HG03108 (cell line): ENCODE results near the gene ATP2B2.

ENCODE experiments used
- ATAC-seq: cut with Tn5 transposase; IDR thresholded peaks from one replicate; pipeline ENCODE4 v1.9.1; 2021; ENCODE audit warnings: moderate library complexity; ENCODE audit not compliant: unreplicated experiment

Gene ATP2B2

DNA sequence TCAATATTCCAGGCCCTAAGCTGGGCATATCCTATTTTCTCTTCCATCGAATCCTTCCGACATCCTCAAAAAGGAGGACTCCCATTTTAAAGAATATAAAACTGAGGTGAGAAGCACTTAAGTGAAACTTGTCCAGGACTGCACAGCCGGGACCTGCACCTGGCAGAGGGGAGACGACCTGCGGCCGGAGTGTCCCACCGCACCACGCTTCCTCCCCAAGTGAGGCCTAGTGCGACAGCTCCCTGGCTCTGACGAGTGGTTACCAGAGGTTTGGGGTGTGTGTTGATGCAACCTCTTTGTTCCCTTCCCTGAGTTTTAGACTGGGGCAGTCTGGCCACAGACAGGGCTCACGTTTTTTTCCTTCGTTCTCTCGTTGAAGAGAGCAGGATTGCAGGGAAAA is 24.9 kb upstream of the ATP2B2 start:
- no peak for ATAC-seq

DNA sequence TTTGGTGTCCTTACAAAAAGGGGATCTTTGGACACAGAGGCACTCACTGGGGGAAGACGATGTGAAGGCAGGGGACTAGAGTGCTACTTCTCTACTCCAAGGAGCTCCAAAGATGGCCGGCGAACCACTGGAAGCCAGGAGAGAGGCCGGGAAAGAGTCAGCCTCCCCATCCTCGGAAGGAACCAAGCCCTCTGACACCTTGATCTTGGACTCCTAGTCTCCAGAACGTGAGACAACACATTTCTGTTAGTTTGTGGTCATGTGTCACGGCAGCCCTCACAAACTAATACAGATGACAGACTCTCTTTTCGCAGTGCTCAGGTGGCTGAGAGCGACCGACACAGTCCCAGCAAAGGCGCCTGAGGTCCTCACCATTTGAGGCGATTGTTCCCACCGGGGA is 24.4 kb upstream of the ATP2B2 start:
- no peak for ATAC-seq

GRCh38 chr3:10528046-10528445 is 22.7 kb upstream of the ATP2B2 start:
- ATAC-seq = no peak

- ATAC-seq = no peak
Observed at GRCh38 chr3:10527295-10528001, 22.1 kb upstream of the ATP2B2 start.

DNA sequence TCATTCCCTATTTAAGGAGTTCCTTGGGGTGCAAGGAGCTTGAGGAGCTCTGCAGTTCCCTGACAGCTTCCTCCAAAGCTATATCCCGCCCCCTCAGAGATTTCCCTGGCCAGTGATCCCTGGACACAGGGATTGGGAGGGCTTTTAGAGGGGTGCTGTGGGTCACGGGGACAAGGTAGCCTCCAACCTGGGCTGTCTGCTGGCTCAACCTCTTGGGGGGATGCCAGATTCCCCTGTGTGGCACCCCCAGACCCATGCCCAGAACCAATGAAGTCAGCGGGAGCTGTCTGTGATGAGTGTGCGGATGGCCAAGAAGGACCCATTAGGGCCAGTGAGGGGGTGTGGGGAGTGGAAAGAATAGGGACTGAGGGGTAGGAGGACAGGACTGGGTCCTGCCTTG is 21.0 kb upstream of the ATP2B2 start:
- no peak for ATAC-seq

- ATAC-seq = no peak
Observed at GRCh38 chr3:10524799-10525301, 19.5 kb upstream of the ATP2B2 start.

GRCh38 chr3:10524270-10524669 is 18.9 kb upstream of the ATP2B2 start:
- no peak for ATAC-seq

DNA sequence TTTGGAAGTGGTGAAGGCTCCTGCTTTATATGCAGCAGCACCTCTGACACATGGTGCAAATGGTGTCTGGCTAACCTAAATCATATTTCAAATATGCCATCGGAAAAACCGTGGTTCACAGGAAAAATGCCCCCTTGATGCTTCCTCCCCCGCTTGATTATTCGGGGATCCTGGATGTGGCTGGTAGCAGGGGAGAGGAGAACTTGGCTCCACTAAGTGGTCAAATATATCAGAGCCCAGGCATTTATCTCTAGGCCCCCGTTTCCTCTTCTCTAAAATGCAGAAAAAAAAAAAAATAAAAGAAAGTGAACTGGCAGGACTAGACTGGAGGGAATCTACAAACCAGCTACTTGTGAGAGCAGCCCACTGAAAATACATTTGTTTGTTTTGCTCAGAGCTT is 18.2 kb upstream of the ATP2B2 start:
- ATAC-seq = no peak

DNA sequence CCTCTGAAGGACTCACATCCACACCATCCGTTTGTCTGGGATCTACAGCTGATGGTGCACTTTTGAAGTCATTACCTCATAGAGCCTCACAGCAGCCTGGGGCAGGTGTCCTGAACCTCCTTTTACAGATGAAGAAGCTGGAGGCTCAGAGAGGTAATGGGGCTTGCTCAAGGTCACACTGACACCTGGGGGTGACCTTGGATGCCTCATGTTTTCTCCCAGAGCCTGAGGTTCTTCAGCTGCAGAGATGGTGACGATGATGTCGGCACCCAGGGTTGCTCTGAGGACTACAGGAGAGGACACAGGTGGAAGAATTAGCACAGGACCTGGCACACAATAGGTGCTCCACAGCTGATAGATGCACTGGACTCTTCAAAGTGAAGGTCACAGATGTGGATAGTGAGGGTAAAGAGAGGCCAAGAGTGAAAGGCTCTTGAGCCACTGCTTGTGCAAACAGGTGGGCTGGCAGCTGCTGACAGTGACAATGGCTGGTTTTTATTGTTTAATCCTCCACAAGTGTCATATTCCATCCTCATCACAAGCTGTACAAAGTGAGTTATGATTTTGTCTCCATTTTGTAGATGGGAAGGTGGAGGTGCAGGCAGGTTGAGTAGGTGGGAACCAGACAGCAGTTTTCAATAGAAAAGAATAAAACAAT is 17.4 kb upstream of the ATP2B2 start:
- ATAC-seq = no peak

DNA sequence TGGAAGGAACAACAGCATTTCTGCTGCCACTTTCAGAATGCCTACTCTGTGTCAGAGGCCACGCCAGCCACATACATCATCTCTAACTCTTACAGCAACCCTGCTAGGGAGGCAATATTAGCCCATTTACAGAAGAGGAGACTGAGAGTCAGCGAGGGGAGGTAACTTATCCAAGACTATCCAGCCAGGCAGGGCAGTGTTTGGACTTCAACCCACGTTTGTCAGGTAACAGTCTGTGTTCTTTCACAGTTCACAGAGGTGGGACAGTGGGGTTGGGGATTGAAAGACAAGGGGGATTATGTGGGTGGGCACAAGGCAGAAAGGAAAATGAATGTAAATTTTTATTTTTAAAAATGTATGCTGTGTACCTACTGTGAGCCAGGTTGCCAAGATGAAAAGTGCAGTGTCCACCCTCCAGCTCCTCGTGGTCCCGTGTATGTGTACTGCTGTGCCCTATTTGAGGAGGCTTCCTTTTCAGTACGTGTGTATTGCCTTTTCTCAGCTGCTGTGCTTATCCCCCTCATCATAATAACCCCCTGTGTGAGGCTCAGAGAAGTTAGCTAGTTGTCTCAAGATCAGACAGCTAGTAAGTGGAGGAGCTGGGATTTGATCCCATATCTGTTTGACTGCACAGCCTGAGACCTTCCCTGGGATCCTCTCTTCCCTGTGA is 16.5 kb upstream of the ATP2B2 start:
- no peak for ATAC-seq

DNA sequence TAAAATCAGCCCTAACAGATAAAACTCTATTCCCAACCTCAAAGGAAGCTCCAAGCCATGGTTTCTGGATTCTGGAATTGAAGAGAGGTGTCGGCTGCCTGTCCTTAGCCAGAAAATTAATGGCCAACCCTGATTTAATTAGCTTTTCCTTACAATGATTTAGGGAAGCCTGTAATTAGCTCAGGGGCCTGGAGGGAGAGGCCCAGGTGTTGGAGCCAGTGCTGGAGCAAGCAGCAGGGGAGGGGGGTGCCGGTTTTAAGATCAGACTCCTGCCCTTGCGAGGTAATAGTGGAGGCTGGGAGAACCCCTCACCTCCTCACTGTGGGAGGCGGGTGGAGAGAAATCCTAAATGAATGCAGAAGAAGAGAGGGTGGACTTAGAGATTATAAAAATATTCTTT is 14.7 kb upstream of the ATP2B2 start:
- ATAC-seq = no peak

DNA sequence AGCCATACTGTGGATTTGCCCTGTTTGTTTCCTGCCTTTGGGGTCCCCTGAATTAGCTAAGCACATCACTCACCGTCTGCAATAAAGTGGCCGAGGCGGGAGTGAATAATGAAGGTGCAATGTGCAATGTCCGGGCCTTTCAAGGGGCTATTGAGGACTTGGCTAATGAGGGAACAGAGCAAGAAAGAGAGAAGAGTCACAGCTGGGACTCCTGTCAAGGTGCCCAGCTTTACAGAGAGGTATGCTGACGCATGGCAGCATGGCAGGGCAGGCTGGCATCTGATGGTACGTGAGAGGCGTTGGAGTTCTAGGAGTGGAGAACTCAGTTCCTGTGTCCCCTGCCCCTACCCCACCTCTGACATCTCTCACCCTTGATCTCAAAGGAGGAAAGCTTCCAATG is 13.8 kb upstream of the ATP2B2 start:
- ATAC-seq = no peak

DNA sequence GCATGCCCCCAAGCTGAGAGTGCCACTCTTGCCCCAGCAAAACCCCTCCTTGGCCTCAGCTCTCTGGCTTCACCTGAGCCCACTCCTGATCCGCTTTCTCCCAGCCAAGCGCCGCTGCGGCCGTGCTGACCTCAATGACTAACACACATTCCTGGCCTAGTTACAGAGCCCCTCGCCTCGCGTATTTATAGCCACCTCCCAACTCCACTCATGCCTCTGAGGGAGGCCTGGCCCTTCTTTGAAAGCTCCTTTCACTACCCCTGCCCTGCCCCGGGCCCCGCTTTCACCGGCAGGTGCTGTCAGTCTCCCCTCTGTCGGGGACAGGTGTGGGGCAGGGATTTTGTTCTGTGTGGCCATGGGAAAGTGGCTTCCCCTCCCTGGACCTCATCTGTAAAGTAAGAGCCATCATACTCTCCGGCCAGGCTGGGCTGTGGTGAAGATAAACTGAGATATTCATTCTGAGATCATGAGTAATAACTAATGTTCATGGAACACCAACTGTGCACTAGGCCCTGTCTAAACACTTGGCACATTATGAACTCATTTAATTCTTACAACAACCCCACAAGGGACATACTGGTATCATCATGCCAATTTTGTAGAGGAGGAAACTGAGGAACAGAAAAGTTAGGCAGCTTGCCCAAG is 13.2 kb upstream of the ATP2B2 start:
- ATAC-seq = no peak

- ATAC-seq = no peak
Observed at GRCh38 chr3:10517627-10518026, 12.2 kb upstream of the ATP2B2 start.

DNA sequence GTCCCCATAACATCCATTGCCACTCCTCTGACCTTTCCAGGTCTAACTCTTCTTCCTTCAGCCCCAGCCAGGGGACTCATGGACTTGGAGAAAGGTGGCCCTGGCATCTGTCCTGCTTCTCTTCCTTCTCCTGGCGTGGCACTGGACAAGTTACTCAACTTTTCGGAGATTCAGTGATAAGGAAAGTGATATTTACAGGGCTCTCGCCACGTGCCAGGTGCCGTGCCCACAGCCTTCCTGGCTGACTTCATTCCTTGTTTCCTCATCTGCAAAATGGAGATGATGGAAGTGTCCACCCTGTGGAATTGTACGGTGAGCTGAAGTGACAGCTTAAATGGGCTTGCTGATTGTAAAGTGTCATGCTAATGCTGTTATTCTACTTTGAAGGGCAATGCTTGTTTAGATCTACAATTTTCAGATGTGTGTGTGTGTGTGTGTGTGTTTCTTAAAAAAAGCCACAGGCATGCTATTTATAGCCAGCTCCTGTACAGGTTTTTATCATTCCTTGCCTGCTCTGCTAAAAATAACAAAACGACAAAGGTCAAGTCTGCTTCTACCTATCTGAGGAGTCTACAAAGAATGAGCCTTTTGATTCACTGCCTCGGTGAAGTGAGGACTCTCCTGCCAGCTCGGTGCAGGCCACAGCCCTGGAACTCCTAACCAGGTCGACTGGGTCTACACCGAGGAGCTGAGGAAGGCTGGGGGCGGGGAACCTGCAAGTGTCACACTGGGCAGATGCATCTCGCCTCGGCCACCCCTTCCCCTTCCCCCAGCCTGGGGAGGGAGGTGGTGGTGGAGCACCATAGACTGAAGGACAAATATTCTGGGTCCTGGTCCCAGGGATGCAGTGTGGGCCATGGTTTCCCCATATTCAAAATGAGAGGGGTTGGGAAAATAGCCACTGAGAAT is 11.4 kb upstream of the ATP2B2 start:
- no peak for ATAC-seq

DNA sequence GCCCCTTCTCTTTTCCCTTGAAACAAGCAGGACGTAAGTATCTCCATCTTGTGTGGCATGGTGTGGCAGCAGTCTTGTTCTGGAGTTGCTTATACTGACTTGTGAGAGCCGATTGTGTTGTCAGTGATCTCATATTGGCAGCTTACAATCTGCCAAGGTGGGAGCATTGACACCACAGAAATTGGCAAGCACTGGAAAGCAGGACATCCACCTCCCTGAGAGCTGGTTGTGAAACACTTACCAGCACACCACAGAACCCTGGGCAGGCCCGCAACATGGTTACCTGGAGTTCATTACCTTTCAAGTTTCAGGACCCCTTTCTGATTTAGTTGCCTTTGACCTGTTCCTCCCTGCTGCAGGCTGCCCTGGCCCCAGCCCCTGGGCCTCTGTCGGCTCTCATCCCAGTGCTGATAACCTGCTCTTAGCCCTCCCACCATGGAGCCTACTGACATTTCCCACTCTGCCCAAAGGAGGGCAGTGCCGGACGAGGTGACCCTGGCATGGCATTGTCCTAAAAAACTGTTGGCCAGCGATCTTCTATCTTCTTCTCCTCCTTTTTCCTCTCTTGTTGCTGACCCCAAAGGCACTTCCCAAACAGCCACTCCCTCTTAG is 10.6 kb upstream of the ATP2B2 start:
- no peak for ATAC-seq

DNA sequence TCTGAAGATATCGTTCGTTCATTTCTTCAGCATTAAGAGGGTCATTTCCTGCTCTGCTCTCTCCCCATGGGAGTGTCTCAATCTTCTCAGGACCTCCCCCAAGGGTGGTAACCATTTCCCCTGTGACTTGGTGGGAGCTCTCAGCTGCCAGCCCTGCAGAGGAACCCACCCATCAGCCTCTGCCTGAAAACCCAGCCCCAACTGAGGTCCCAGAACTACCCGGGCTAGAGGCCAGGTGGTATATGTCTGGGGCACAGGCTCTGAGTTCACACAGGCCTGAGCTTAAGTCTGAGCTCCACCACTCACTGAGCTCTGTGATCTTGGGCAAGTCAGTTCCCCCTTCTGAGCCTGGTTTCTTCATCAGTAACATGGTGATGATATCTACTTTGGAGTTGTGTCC is 10.0 kb upstream of the ATP2B2 start:
- ATAC-seq = no peak

GRCh38 chr3:10514407-10515069 is 9.2 kb upstream of the ATP2B2 start:
- no peak for ATAC-seq

GRCh38 chr3:10513306-10513705 is 7.9 kb upstream of the ATP2B2 start:
- ATAC-seq = no peak

DNA sequence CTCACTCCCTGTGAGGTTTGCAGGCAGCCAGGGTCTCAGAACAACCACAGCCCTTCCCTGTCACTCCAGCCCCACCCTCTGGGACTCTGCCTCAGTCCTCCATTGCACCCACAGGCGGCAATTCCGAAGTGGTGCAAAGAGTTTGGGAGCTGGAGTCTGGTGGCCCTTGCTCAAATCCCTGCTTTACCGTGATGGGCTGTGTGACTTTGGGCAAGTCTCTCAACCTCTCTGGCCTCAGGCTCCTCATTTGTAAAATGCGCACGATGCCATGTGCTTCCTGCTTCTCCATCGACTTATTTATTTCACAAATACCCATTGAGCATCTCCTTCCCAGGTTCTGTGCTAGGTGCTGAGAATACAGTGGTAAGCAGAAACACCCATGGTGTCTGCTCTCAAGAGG is 7.3 kb upstream of the ATP2B2 start:
- no peak for ATAC-seq
